Measurements from ENCODE around the gene SEMA7A.

The SEMA7A gene

DNA sequence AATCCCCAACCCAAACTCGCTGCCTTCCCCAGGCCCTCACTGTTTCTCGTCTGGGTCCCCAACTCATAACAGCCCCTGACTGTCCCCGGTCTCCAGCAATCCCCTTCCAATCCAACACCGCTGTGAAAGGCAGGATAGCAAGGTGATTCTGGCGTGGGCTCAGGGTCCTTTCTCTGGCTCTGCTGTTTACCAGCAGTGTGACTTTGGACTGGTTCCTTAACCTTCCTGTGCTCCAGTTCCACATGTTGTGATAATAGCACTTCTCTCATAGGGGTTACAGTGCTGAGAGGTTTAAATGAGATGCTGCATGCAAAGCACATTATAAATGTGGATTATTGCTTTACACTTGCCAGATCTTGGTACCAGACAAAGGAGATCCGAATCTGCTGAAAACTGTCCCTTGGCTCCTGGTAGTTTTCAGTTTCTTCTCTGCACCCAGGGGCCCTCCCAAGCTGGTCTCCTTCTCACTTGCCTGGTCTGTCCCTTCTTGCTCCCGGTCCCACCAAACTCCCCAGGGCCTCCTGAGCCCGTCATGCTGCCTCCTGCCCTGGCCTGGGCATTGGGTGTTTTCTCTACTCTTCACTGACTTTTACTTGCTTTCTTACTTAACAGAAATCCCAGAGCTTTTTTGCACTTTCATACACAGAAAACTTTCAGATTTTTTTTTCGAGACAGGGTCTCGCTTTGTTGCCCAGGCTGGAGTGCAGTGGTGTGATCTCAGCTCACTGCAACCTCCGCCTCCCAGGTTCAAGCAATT is 39.5 kb downstream of the SEMA7A start:
- TF ChIP-seq TAF1 (IDR thresholded peaks at IDR 0.05; ENCODE audit: borderline replicate concordance, insufficient read depth, low read length): no peak
- TF ChIP-seq FOXP2 (optimal IDR thresholded peaks at IDR 0.05; ENCODE audit: borderline replicate concordance, extremely low read depth, extremely low read length, insufficient read depth): no peak

DNA sequence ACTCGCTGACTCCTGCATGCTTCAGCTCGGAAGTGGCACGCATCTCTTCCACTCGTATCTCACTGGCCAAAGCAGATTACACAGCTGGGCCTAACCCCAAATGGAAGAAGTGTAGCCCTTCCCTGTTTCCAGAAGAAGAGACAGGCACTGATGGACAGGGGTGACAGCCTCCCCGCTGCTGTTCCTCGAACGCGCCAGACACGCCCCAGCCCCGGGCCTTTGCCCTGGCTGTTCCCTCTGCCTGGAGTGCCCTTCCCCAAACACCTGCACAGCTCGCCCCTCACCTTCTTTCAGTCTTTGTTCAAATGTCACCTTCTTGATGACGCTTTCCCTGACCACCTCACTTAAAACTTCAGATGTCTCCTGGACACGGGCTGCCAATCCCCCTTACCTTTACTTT is 40.3 kb downstream of the SEMA7A start:
- TF ChIP-seq SIN3A (IDR thresholded peaks at IDR 0.05; ENCODE audit: borderline replicate concordance, insufficient read depth, low read length) (no peak), FOXP2 (optimal IDR thresholded peaks at IDR 0.05; ENCODE audit: borderline replicate concordance, extremely low read depth, extremely low read length, insufficient read depth) (no peak), TAF1 (IDR thresholded peaks at IDR 0.05; ENCODE audit: borderline replicate concordance, insufficient read depth, low read length) (no peak), POLR2AphosphoS5 (IDR thresholded peaks at IDR 0.05; ENCODE audit: low read depth, low read length) (no peak)
- TF ChIP-seq, protein P1, sequence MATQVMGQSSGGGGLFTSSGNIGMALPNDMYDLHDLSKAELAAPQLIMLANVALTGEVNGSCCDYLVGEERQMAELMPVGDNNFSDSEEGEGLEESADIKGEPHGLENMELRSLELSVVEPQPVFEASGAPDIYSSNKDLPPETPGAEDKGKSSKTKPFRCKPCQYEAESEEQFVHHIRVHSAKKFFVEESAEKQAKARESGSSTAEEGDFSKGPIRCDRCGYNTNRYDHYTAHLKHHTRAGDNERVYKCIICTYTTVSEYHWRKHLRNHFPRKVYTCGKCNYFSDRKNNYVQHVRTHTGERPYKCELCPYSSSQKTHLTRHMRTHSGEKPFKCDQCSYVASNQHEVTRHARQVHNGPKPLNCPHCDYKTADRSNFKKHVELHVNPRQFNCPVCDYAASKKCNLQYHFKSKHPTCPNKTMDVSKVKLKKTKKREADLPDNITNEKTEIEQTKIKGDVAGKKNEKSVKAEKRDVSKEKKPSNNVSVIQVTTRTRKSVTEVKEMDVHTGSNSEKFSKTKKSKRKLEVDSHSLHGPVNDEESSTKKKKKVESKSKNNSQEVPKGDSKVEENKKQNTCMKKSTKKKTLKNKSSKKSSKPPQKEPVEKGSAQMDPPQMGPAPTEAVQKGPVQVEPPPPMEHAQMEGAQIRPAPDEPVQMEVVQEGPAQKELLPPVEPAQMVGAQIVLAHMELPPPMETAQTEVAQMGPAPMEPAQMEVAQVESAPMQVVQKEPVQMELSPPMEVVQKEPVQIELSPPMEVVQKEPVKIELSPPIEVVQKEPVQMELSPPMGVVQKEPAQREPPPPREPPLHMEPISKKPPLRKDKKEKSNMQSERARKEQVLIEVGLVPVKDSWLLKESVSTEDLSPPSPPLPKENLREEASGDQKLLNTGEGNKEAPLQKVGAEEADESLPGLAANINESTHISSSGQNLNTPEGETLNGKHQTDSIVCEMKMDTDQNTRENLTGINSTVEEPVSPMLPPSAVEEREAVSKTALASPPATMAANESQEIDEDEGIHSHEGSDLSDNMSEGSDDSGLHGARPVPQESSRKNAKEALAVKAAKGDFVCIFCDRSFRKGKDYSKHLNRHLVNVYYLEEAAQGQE (IDR thresholded peaks at IDR 0.05; ENCODE audit: insufficient read depth in 1 of 2, low read depth in 2 of 2, low read length in 2 of 2): no peak

DNA sequence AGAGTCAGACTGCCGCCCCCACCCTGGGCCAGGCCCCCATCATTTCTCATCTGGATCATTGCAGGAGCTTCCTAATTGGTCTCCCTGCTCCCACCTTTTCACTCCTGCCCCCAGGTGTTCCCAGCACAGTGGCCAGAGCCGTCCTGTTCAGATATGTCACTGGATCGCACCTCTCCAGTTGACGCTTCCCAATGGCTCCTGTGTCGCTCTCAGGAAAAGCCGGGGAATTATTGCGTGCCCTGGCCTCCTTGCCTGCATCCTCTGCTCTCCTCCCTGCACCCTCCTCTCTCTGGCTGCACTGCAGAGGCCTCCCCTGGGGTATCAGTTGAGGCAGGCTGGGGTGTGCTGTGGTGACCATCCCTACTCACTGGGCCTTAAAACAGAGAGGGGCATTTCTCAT is 40.9 kb downstream of the SEMA7A start:
- TF ChIP-seq SIN3A (IDR thresholded peaks at IDR 0.05; ENCODE audit: borderline replicate concordance, insufficient read depth, low read length): no peak
- TF ChIP-seq FOXP2 (optimal IDR thresholded peaks at IDR 0.05; ENCODE audit: borderline replicate concordance, extremely low read depth, extremely low read length, insufficient read depth): no peak
- no peak for TF ChIP-seq TAF1 (IDR thresholded peaks at IDR 0.05; ENCODE audit: borderline replicate concordance, insufficient read depth, low read length)
- no peak for TF ChIP-seq POLR2AphosphoS5 (IDR thresholded peaks at IDR 0.05; ENCODE audit: low read depth, low read length)
- TF ChIP-seq, protein P1 (IDR thresholded peaks at IDR 0.05; ENCODE audit: insufficient read depth in 1 of 2, low read depth in 2 of 2, low read length in 2 of 2): no peak

DNA sequence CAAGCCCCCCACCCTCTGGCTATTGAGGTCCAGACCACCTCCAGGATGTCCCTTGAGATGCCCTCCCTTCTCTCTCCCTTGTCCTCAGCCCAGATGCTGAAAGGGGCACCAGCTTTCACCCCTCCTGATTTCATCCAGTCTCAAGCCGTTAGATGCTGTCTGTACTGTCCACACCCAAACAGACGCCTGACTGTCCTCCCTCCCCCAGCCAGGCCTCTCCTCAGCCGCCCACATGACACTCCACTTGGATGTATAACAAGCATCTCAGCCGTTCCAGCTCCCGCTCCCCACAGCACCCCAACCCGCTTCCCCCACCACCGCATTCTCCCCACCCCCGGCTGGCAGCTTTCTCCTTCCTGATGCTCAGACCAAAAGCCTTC is 41.3 kb downstream of the SEMA7A start:
- TF ChIP-seq FOXP2 (optimal IDR thresholded peaks at IDR 0.05; ENCODE audit: borderline replicate concordance, extremely low read depth, extremely low read length, insufficient read depth) (no peak), POLR2AphosphoS5 (IDR thresholded peaks at IDR 0.05; ENCODE audit: low read depth, low read length) (no peak), TAF1 (IDR thresholded peaks at IDR 0.05; ENCODE audit: borderline replicate concordance, insufficient read depth, low read length) (no peak), SIN3A (IDR thresholded peaks at IDR 0.05; ENCODE audit: borderline replicate concordance, insufficient read depth, low read length) (no peak)
- TF ChIP-seq, protein P1 (IDR thresholded peaks at IDR 0.05; ENCODE audit: insufficient read depth in 1 of 2, low read depth in 2 of 2, low read length in 2 of 2): no peak

DNA sequence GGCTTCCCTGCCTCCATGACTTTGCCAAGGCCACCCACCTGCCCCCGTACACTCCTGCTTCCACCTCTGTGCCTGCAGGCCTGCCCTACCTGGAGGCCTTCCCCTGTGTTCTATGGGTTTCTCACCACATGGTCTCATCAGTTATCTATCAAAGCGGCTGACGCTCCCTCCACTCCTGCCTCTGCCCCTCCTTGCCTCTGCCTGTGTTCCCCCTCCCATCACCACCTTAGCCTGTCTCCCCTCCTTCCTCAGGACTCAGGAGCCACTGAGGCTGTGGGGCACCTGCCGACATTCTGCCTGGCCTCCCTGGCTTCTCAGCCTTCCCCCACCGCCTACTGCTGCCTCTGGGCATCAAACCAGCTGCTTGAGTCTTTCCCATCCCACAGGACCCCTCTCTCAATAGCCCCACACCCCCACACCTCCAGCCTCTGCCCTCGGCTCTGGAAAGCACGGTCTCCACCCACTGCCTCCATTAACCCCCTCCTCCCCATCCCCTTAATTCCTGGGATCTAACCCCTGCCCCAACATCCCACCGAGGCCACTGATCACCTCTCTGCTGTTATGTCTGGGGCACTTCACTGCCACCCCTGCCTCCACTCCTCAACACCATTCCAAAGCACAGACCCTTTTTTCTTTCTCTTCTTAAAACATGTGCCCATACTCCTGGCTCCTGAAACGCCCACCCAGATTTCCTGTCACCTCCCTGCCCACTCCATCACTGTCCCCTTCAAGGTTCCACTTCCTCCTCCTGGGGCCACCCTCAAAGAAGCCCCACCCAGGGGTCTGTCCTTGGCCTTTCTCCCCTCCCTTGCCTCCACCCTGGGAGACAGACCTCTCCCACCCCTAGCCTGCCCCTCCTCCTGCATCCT is 41.9 kb downstream of the SEMA7A start:
- no peak for TF ChIP-seq FOXP2 (optimal IDR thresholded peaks at IDR 0.05; ENCODE audit: borderline replicate concordance, extremely low read depth, extremely low read length, insufficient read depth)
- no peak for TF ChIP-seq POLR2AphosphoS5 (IDR thresholded peaks at IDR 0.05; ENCODE audit: low read depth, low read length)
- TF ChIP-seq TAF1 (IDR thresholded peaks at IDR 0.05; ENCODE audit: borderline replicate concordance, insufficient read depth, low read length): no peak
- TF ChIP-seq SIN3A (IDR thresholded peaks at IDR 0.05; ENCODE audit: borderline replicate concordance, insufficient read depth, low read length): no peak
- TF ChIP-seq, protein P1 (IDR thresholded peaks at IDR 0.05; ENCODE audit: insufficient read depth in 1 of 2, low read depth in 2 of 2, low read length in 2 of 2): no peak
